ENCODE data around the gene WASF3.
"Not testable (repeated sequence)": the region's sequence is repeated elsewhere in the genome, so short reads cannot be mapped to it uniquely, and the experiment has no call there.

The WASF3 gene

DNA sequence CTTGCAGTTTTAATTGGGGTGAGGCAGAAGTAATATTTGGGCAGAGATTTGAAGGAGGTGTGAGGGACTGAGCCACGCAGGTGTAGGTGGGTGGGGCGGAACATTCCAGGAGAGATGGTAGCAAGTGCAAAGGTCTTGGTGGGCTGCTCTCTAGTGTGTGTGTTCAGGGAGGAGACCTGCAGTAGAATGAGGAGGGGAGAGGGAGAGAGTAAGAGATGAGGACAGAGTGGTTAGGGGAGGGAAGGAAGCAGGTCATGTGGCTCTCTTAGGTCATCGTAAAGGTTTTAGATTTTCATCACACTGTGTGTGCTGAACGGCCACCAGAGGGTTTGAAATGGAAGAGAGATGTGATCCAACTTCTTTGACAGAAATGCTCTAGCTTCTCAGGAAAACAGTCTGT, 33.5 kb downstream of the WASF3 start:
- no peak for DNase-seq

GRCh38 chr13:26591672-26592071, 34.2 kb downstream of the WASF3 start:
- no peak for DNase-seq

DNA sequence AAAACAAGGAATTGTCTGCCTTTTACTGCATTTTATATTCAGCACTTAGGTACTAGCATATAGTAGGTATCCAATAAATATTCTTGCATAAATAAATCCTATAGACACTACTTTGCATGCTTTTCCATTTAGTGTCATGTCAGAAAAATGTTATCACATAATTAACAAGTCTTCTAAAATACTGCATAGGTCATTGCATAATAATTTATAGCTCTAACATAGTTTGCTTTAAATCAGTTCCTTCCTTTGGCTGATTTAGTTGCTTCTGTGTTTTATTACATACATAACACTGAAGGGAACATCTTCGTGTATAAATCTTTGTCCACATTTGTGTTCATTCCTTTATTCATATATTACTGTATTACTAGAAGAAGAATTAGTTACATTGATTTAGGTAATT, 36.2 kb downstream of the WASF3 start:
- no peak for DNase-seq

DNA sequence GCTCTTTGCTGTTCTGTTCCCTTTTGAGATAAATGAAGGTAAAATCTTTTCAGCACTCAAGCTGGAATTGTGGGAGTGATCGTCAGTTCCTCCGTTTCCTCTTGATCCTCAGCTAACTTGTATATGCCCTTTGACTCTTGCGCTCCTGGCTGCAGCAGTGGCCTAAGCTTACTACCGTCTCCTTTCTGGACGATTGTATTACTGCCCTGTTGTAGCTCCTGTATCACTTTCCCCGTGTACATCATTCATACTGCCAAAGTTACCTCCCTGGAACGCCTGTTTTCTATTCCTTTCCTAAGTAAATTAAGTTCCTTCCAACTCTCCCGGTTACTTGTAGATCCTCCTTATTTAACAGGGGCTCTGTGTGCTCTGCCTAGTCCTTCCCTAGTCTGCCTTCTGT, 36.9 kb downstream of the WASF3 start:
- DNase-seq: no peak

- DNase-seq: no peak
Measured at GRCh38 chr13:26596458-26596857, 39.0 kb downstream of the WASF3 start.

DNA sequence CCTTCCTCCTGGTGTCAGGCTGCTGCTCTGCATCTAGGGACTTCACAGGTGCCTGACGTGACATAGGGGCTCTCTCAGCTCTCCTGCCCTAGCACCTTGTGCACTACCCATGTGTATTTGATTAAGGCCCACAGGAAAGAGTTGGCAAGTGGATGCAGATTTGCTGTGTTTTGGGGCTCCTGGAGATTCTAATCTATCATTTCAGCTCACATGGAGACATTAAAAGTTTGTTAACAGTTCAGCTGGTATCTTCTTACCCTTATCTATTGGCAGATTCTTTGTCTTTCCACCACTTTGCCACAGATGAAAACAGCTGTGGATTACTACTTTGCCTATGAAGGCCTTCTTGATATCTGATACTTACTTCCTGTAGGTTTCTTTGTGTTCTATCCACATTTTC, 41.9 kb downstream of the WASF3 start:
- no peak for DNase-seq

GRCh38 chr13:26599860-26600259, 42.4 kb downstream of the WASF3 start:
- DNase-seq: peak in 1 of 2 experiments; percentile 1

DNA sequence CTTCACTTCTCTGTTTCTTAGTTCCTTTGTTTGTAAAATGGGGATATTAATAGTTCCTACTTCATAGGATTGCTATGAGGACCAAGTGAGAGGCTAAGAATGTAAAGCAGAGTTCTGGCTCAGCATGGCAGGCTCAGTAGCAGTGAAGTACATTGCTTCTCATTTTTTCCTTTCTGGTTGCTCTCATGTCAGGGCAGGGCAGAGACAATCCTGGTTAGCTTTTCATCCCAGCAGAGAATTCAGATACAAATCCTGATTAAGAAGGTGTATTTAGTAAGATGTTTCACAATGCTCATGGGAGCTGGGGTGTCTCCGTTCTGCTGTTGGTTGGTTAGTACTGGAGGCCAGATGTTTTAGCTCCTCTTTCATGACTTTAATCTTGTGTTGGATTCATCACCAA, 42.9 kb downstream of the WASF3 start:
- no peak for DNase-seq

DNA sequence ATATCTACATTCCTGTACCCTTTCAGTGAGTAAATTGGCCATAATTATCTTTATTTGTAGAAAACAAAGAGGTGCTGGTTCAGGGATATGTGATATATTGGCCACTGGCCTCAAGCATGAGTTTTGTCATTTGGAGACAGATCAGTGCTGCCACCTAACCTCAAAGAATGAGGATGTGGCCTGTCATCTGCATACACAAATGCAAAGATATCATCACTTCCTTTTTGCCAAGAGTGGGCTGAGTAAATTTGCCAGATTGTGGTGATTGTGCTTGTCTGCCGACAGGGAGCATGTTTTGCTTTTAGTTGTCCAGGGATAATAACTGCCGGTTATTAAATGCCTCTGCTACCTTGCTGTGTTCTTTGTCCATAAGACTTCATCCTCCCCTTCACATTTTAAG, 44.2 kb downstream of the WASF3 start:
- no peak for DNase-seq

DNA sequence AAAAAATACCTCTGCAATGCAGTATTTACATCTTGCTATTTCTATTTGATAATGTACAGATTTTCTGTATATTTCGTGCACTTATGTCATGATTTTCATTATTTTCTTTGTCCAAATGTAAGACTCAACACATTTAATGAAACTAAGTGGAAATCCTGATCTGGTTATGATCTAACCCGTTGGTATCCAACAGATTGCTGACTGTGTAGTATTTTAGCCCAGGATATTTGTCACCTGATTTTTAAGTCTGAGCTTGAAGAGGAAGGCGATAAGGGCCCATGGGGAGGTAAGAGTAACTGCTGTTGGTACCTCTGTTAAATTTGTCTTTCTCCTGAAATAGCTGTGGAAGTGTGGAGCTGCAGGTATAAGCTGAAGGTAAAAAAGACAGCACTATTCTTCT, 45.3 kb downstream of the WASF3 start:
- DNase-seq: no peak

DNA sequence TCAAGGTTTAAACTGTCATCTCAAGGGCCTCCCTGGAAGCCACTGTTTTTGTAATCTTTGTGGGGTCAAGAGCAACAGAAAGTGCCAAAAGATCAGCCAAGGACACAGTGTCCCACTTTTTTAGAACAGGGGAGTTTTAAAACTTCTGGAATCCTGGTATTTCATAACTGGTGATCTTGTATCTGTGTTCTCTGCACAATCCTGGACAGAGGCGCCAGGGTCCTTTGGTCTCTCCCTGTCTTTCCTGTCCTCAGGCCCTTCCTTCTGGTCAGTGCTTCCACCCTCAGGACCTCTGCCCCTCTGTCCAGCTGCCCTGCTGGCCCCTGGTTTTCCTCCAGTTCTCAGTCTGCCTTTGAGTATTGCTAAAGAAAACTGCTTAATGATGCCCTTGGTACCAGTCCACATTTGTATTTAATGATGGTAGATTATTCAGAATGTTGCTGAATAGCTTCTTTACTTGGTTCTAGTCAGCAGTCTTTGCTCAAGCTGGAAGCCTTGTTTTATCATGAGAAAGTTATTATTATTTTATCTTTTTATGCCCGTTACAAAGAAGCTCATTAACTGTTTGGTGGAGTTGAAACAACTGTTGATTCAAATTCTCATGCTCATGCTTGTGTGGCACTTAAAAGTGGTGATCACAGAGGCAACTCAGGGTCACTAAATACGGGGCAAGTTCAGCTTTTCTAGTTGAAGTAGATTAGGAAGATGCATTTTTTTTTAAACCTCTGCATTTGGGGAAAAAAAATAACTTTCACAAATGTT, 47.5 kb downstream of the WASF3 start:
- DNase-seq: no peak

DNA sequence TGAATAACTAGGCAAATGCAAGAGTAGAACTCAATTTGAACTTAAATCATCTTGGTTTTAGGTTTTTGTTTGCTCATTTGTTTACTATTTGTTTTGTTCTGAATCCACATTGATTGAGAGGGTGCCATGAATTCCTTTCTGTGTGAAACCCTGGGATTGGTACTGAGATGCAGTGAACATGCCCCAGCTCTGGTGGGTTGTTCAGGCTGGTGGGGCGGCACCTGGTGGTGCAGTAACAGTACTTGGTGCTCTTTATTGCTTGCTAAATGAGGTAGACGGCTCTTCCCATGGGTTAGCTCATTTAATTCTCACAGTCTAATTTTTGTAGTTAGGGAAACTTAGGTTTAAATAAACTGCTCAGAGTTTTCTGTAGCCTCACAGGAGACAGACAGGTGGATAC, 48.4 kb downstream of the WASF3 start:
- DNase-seq: no peak

DNA sequence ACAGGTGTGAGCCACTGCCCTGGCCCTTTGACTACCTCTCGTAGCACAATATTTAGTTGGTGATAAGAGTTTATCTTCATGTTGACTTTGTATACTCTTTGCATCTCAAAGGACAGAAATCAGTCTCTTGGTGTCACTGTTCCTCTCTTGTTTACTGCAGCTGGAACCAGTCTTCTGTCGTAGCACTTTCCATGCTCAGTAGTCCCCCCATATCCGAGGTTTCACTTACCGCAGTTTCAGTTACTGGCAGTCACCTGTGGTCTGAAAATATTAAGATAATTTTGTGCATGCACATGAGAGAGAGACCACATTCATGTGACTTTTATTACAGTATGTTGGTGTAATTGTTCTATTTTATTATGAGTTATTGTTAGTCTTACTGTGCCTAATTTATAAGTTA, 49.1 kb downstream of the WASF3 start:
- DNase-seq: no peak

DNA sequence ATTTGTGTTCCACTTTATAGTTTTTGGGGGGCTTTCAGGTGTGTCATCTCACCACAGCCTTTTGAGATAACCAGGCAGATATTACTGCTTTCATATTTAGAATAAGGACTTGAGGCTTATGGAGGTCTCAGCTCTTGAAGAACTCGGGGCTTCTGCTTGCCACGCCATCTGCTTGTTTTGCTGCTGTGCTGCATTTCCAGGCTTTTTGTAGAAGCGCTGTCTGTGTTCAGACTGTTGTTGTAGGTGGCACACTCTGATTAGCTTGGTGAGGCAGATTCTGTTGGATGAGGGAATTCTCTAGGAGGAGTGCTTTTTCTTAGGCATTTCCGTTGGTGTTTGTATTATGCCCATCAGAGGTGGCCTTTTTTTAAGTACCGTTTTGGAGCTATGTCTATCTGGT, 57.2 kb downstream of the WASF3 start:
- DNase-seq: no peak

- no peak for DNase-seq
Measured at GRCh38 chr13:26616126-26616525, 58.6 kb downstream of the WASF3 start.

DNA sequence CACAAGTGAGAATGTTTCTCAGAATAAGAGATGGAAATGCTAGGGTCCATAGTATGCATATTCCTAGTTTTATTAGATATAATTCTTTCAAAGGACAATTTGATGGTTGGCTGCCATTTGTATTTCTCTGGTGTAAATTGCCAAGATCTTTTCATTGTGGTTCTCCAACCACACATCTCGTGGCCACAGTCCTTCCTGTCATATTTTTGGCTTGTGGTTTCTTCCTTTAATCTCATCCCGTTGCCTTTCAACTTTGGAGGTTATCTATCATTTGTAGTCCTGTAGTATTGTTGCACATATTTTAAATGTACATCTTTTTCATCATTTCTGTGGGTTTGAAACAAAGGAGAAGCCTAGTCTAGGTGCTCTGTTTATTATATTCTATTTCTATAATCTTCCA, 61.2 kb downstream of the WASF3 start:
- no peak for DNase-seq

DNA sequence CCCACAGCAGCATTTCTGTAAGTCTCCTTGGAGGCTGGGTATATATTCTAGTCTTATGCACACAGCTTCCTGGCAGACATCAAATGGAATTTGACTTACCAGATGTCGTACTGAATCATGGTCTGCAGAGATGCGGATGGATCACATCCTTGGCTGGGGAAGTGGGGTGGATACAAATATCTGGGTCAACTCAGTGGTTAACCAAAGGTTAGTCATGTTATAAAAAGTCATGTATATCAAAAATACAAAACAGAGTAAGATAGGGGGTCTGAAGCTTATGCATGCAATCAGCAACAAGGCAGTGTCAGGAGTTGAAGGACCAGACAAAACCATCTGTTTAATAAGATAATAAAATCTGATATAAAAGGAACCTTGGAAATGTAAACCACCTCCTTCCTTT, 61.9 kb downstream of the WASF3 start:
- DNase-seq: no peak

DNA sequence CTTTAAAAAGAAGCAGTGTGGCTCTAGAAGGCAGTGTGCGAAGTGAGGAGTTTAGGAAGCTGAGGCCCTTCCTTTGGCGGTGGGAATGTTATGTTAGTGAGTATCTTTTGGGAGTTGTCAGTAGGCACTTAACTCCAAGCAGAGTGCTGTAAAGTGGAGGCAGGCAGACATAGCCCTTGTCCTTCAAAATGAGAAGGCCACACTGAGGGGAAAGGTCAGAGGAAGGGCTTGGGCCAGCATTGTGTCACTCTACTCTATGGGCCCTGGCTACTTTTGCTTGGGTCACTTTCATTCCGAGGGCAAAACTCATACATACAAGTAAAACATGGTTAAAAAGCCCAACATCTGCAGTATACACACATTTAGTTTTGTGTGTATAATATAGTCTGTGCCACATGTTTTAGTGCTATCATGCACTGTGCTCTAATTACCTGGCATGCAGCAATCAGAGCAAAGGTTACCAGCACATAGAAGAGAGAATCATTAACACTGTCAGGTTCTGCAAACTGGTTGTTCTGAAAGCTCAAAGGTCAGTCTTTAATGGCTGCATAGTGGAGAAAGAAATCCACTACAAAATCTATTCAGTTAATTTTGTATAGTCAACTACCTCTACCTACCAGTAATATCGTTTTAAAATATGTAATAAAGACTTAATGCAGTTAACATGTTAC, 64.4 kb downstream of the WASF3 start:
- no peak for DNase-seq

- no peak for DNase-seq
Measured at GRCh38 chr13:26623125-26623524, 65.6 kb downstream of the WASF3 start.

- no peak for DNase-seq
Measured at GRCh38 chr13:26624572-26624971, 67.1 kb downstream of the WASF3 start.

DNA sequence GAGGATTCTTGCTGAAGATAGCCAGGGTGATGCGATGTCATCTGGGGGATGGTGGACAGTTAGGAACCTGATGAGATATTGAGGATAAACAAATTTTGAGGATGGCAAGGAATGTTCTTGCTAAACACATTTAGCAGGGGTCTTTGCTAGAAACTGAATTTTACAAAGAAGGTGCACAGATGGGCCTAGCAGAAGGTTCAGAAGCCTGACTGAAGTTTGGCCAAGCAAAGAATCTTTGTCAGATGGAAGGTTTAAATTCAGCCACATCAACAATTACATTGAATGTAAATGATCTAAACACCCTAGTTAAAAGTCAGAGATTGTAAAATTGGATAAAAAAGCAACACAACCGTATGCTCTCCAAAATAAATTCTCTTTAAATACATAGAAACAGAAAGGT, 68.8 kb downstream of the WASF3 start:
- DNase-seq: no peak

- DNase-seq: no peak
Measured at GRCh38 chr13:26628706-26629105, 71.2 kb downstream of the WASF3 start.

- DNase-seq: no peak
Measured at GRCh38 chr13:26629260-26629825, 71.9 kb downstream of the WASF3 start.

GRCh38 chr13:26635634-26636033, 78.2 kb downstream of the WASF3 start:
- DNase-seq: not testable (repeated sequence)

GRCh38 chr13:26636073-26636472, 78.6 kb downstream of the WASF3 start:
- not testable (repeated sequence) for DNase-seq
